ENCODE results near the gene EIPR1.
A peak's percentile ranks its signal among the peaks of the same experiment; 100 is the strongest.

DNA sequence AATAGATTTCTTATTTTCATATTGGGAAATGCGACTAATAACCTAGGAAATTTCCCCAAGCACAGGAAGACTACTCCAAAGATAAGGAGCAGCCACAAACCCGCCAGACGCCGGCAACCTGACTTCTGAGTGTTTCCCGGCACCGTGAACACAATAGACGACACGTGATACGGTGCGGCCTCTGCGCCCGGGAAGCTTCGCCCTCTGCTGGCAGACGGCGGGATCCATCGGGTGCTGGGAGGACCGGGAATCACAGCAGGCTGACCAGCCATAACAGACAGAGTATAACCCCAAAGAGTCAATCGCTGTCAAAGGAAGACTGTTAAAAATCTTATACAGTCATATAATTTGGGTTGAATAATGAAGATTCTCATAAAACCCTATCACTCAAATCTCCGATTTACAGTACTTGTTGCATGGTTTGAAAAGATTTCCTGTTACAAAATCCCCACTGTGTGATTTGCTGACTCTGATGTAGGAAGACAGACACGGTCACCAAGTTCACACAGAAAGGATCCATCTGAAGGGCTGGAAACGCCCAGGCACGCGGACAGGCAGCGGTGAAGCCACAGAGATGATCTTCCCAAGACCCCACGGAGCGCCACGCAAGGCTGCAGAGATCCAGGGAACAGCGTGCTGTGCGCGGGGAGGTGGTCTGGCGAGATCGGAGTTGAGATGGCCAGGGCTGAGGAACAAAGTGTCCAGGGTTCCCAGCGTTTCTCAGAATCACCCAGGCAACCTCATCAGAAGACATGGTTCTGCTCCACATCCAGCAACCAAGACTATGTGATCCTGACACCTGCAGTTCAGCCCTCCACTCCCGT, 73.8 kb downstream of the EIPR1 start:
- TF ChIP-seq, protein P1, sequence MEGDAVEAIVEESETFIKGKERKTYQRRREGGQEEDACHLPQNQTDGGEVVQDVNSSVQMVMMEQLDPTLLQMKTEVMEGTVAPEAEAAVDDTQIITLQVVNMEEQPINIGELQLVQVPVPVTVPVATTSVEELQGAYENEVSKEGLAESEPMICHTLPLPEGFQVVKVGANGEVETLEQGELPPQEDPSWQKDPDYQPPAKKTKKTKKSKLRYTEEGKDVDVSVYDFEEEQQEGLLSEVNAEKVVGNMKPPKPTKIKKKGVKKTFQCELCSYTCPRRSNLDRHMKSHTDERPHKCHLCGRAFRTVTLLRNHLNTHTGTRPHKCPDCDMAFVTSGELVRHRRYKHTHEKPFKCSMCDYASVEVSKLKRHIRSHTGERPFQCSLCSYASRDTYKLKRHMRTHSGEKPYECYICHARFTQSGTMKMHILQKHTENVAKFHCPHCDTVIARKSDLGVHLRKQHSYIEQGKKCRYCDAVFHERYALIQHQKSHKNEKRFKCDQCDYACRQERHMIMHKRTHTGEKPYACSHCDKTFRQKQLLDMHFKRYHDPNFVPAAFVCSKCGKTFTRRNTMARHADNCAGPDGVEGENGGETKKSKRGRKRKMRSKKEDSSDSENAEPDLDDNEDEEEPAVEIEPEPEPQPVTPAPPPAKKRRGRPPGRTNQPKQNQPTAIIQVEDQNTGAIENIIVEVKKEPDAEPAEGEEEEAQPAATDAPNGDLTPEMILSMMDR (IDR thresholded peaks at IDR 0.05): peak; percentile 90 to 97 (median 96)
- TF ChIP-seq POLR2A (IDR thresholded peaks at IDR 0.05): peak in 1 of 2 donors; percentile 53
